Measurements from ENCODE around the gene RBM33.

The RBM33 gene

DNA sequence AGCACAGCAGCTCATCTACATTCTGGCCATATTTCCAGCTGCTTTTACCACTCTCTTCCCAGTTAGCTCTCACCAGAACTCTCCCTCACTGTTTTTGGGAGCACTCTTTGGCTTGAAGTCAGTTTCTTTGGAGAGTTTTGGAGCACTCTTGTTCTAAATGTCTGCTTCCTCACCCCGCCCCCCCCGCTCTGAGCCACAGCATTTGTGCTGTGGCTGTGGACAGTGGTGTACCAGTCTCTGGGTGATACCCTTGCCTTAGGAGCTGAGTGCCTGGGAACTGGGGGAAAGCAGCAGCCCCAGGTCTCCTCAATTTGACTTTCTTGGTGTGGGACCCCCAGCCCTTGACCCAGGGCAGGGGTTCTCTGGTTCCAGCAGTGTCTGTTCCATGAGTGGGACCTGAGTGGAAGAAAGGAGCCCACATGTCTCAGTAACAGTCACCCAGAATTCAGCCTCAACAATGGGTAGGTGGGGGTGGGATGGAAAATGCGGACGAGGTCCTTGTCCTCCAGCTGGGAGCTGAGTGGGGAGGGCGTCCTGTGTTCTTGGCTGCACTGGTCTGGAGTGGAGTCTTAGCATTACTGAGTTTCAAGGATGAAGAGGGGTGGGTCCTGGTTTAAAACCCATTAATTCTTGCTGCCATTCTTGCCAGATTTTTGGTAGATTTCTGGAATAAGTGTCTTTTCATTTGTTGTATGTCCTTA, 18.0 kb downstream of the RBM33 start:
- no peak for DNase-seq (ENCODE audit: low spot score)
- TF ChIP-seq, protein P1, sequence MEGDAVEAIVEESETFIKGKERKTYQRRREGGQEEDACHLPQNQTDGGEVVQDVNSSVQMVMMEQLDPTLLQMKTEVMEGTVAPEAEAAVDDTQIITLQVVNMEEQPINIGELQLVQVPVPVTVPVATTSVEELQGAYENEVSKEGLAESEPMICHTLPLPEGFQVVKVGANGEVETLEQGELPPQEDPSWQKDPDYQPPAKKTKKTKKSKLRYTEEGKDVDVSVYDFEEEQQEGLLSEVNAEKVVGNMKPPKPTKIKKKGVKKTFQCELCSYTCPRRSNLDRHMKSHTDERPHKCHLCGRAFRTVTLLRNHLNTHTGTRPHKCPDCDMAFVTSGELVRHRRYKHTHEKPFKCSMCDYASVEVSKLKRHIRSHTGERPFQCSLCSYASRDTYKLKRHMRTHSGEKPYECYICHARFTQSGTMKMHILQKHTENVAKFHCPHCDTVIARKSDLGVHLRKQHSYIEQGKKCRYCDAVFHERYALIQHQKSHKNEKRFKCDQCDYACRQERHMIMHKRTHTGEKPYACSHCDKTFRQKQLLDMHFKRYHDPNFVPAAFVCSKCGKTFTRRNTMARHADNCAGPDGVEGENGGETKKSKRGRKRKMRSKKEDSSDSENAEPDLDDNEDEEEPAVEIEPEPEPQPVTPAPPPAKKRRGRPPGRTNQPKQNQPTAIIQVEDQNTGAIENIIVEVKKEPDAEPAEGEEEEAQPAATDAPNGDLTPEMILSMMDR (IDR thresholded peaks at IDR 0.05; ENCODE audit: extremely low read depth, missing control alignments): no peak

DNA sequence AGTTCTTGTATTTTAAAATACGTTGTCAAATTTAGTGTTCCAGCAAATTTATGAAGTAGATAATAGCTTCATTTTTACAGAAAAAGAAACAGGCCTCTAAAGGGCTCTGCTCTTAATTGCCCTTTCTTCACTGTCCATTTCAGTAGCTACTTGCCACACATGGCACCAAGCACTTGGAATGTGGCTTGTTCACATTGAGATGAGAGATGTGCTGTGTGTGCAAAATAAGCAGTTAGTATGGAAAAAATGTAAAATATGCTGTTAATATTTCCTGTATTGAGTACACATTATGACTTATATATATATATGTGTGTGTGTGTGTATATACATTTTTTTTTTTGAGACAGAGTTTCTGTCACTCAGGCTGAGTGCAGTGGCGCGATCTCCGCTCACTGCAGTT, 19.5 kb downstream of the RBM33 start:
- TF ChIP-seq, protein P1 (IDR thresholded peaks at IDR 0.05; ENCODE audit: extremely low read depth, missing control alignments): no peak
- DNase-seq (ENCODE audit: low spot score): no peak

GRCh38 chr7:155665079-155665956, 20.9 kb downstream of the RBM33 start:
- TF ChIP-seq, protein P1 (IDR thresholded peaks at IDR 0.05; ENCODE audit: extremely low read depth, missing control alignments): no peak
- no peak for DNase-seq (ENCODE audit: low spot score)

DNA sequence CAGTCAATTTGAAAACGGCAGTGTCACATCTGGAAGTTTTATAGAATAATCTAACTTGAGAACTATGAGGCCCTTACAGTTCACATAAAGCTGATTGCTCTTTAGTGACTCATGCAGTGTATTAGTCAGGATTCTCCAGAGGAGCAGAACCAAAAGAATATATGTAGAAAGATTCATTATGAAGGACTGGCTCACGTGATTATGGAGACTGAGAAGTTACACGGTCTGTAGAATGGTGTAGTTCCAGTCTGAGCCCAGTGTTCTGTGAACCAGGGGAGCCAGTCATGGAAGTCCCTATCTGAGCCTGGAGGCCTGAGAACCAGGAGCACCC, 21.5 kb downstream of the RBM33 start:
- DNase-seq (ENCODE audit: low spot score): no peak
- TF ChIP-seq, protein P1 (IDR thresholded peaks at IDR 0.05; ENCODE audit: extremely low read depth, missing control alignments): no peak

GRCh38 chr7:155667241-155667829, 22.9 kb downstream of the RBM33 start:
- TF ChIP-seq, protein P1 (IDR thresholded peaks at IDR 0.05; ENCODE audit: extremely low read depth, missing control alignments): no peak
- no peak for DNase-seq (ENCODE audit: low spot score)

DNA sequence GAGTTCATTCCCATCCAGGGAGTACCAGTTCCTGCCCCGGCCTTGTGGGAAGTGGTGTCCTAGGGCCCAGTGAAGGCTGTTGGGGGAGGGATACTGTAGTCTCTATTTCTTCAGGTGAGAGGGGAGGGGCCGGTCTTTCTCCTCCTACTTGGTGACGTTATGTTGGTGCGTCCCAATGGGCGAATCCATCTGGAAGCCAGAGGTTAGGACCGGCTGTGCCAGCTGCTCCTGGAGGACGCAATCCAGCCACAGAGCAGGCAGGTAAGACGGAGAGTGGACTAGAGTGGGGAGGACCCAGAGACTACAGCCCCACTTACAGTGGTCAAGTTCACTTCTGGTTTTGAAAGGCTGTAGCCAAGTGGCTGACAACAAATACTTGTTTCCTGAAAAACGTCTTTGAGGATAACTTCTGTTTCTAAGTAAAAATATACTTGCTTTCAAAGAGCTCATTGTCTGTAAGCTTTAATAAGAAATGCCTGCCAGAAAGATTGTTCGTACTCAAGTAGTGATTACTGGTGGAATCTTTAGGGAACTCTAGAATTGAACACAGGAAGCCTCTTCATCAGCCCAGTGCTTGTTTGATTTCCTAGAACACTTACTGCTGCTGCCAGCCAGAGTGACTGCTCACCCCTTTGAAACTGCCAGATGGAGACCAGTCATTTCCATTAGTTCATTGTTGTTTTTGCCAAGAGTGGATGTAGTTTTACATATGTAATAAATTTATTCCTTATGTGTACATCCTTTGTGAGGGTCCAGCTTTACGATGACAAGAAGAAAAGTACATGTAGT, 25.4 kb downstream of the RBM33 start:
- TF ChIP-seq, protein P1 (IDR thresholded peaks at IDR 0.05; ENCODE audit: extremely low read depth, missing control alignments): no peak
- no peak for DNase-seq (ENCODE audit: low spot score)
